GM18498 (cell line): ENCODE measurements around the gene GGCX.
A peak's percentile ranks its signal among the peaks of the same experiment; 100 is the strongest.
"Not testable (repeated sequence)": the region's sequence is repeated elsewhere in the genome, so short reads cannot be mapped to it uniquely, and the experiment has no call there.

Experiments
- ATAC-seq: cut with Tn5 transposase; IDR thresholded peaks from one replicate; pipeline ENCODE4 v1.9.1; 2021; ENCODE audit warnings: mild to moderate bottlenecking, moderate library complexity; ENCODE audit not compliant: unreplicated experiment

Gene GGCX

GRCh38 chr2:85577063-85577385, 15.7 kb upstream of the GGCX start:
- no peak for ATAC-seq

- ATAC-seq = no peak
These were observed 14.4 kb upstream of the GGCX start for GRCh38 chr2:85575739-85576138.

- ATAC-seq = no peak
These were observed 5.0 kb upstream of the GGCX start for GRCh38 chr2:85566265-85566664.

- no peak for ATAC-seq
These were observed 2.9 kb upstream of the GGCX start for GRCh38 chr2:85564144-85564563.

- ATAC-seq = peak; percentile 12
These were observed 447 bp downstream of the GGCX start for GRCh38 chr2:85560812-85561279.

GRCh38 chr2:85560403-85560726, 928 bp downstream of the GGCX start:
- not testable (repeated sequence) for ATAC-seq

GRCh38 chr2:85558160-85558559, 3.1 kb downstream of the GGCX start:
- no peak for ATAC-seq

GRCh38 chr2:85557130-85557529, 4.2 kb downstream of the GGCX start:
- ATAC-seq = no peak

GRCh38 chr2:85554980-85555612, 6.2 kb downstream of the GGCX start:
- ATAC-seq = no peak

GRCh38 chr2:85553184-85553583, 8.1 kb downstream of the GGCX start:
- ATAC-seq = no peak

GRCh38 chr2:85551698-85552678, 9.3 kb downstream of the GGCX start:
- peak; percentile 75 for ATAC-seq

GRCh38 chr2:85550486-85550885, 10.8 kb downstream of the GGCX start:
- ATAC-seq = no peak

GRCh38 chr2:85549826-85550225, 11.5 kb downstream of the GGCX start:
- no peak for ATAC-seq

GRCh38 chr2:85549095-85549494, 12.2 kb downstream of the GGCX start:
- ATAC-seq = no peak

GRCh38 chr2:85548608-85548900, 12.7 kb downstream of the GGCX start:
- no peak for ATAC-seq

GRCh38 chr2:85547859-85548607, 13.3 kb downstream of the GGCX start:
- ATAC-seq = no peak

GRCh38 chr2:85547089-85547858, 14.0 kb downstream of the GGCX start:
- no peak for ATAC-seq

GRCh38 chr2:85545780-85546240, 15.5 kb downstream of the GGCX start:
- ATAC-seq = no peak

- not testable (repeated sequence) for ATAC-seq
These were observed 16.1 kb downstream of the GGCX start for GRCh38 chr2:85544915-85545779.

GRCh38 chr2:85544254-85544691, 17.0 kb downstream of the GGCX start:
- not testable (repeated sequence) for ATAC-seq
